ENCODE measurements around the gene NUP58. TPM values are rescaled to one million over a fixed set of nuclear protein-coding genes. Genes with fewer than 3 reads are reported as not detected.

The NUP58 gene
- total and polyA plus RNA-seq, 9 donors: 15.3 to 57.0 (median 42.9) TPM

DNA sequence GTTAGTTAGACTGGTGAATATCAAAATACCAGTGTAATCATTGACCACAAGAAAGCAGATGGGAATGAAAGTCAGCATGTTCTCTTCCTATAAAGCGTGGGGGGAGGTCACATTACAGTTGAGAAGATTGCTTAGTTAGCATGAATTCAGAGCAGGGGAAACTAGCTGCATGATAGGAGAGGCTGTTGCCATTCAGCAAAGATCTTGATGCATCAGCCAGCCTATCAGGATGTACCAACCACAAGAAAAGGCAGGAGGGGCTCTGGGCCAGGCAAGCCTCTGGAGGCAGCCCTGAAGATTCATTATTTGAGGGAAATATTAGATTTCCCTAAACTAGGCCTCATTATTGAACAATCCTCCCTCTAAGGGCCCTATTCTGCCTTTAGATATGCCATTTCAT is 9.1 kb upstream of the NUP58 start:
- no peak for TF ChIP-seq EP300 (IDR thresholded peaks at IDR 0.05)
- TF ChIP-seq, protein P1, sequence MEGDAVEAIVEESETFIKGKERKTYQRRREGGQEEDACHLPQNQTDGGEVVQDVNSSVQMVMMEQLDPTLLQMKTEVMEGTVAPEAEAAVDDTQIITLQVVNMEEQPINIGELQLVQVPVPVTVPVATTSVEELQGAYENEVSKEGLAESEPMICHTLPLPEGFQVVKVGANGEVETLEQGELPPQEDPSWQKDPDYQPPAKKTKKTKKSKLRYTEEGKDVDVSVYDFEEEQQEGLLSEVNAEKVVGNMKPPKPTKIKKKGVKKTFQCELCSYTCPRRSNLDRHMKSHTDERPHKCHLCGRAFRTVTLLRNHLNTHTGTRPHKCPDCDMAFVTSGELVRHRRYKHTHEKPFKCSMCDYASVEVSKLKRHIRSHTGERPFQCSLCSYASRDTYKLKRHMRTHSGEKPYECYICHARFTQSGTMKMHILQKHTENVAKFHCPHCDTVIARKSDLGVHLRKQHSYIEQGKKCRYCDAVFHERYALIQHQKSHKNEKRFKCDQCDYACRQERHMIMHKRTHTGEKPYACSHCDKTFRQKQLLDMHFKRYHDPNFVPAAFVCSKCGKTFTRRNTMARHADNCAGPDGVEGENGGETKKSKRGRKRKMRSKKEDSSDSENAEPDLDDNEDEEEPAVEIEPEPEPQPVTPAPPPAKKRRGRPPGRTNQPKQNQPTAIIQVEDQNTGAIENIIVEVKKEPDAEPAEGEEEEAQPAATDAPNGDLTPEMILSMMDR (IDR thresholded peaks at IDR 0.05): no peak
- no peak for TF ChIP-seq POLR2A (IDR thresholded peaks at IDR 0.05)
- no peaks in the 10 kb centered on the region for H3K27me3 ChIP-seq
- DNase-seq: no peak
- no peaks in the 10 kb centered on the region for H3K4me1 ChIP-seq (ENCODE audit: insufficient read depth)
- intact Hi-C loops (cut with DNase I): no loop called here
- WGBS, 3 donors: 13 to 24% (median 16%) methylated on average over 1 of the region's 1 CpG
- H3K4me3 ChIP-seq: no peak overlapping the region
- H3K36me3 ChIP-seq: no peaks in the 10 kb centered on the region
- no peak overlapping the region for H3K27ac ChIP-seq
- no peaks in the 10 kb centered on the region for H3K9me3 ChIP-seq

- H3K9me3 ChIP-seq: no peaks in the 10 kb centered on the region
- H3K27me3 ChIP-seq: no peaks in the 10 kb centered on the region
- H3K4me3 ChIP-seq: no peak overlapping the region
- H3K36me3 ChIP-seq: no peaks in the 10 kb centered on the region
- TF ChIP-seq EP300 (IDR thresholded peaks at IDR 0.05) (no peak), POLR2A (IDR thresholded peaks at IDR 0.05) (no peak)
- TF ChIP-seq, protein P1 (IDR thresholded peaks at IDR 0.05): no peak
- intact Hi-C loops (cut with DNase I): no loop called here
- WGBS, 3 donors: 86 to 92% (median 88%) methylated on average over 3 of the region's 3 CpGs
- H3K4me1 ChIP-seq (ENCODE audit: insufficient read depth): no peaks in the 10 kb centered on the region
- DNase-seq: no peak
- H3K27ac ChIP-seq: no peak overlapping the region
Measured at GRCh38 chr13:25295228-25295627, 6.2 kb upstream of the NUP58 start.

- Histone ChIP-seq H3K27me3 (no peaks in the 10 kb centered on the region), H3K4me1 (ENCODE audit: insufficient read depth) (no peaks in the 10 kb centered on the region), H3K4me3 (no peak overlapping the region), H3K27ac (no peak overlapping the region), H3K9me3 (no peaks in the 10 kb centered on the region), H3K36me3 (no peaks in the 10 kb centered on the region)
- TF ChIP-seq POLR2A (IDR thresholded peaks at IDR 0.05) (no peak), EP300 (IDR thresholded peaks at IDR 0.05) (no peak)
- TF ChIP-seq, protein P1 (IDR thresholded peaks at IDR 0.05): no peak
- WGBS, 3 donors: 59 to 69% (median 60%) methylated on average over 3 of the region's 3 CpGs
- no peak for DNase-seq
- intact Hi-C loops (cut with DNase I): no loop called here
Measured at GRCh38 chr13:25295701-25296100, 5.7 kb upstream of the NUP58 start.

DNA sequence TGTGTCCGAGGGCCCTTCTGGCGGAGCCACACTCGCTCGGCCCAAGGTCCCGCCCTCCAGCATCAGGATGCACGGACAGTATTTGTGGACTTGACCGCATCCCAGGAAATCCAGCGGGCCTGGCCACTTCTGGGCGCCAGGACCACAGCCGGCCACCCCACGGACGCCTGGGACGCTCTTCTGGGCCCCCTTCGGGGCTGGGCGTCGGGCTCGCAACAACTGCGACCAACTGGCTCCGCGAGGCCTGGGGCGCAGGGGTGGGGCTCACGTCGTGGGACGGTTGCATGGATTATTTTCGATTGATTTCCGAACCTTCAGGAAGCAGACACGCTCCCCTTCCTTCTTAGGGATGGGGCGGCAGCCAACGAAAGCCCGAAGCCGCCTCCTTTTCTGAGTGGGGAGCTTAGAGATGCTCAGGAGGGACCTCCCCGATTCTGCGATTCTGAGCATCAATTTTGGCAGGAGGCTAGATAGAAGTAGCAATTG is 521 bp upstream of the NUP58 start:
- Histone ChIP-seq H3K27ac (peak overlapping the region; percentile 82 to 94), H3K27me3 (no peaks in the 10 kb centered on the region), H3K4me3 (peak overlapping the region; percentile 63), H3K4me1 (ENCODE audit: insufficient read depth) (peaks cover 4% of the 10 kb centered on the region), H3K9me3 (no peaks in the 10 kb centered on the region), H3K36me3 (no peaks in the 10 kb centered on the region)
- peak; percentile 28 to 61 (median 45) for DNase-seq
- 7 to 18% (median 8%) methylated on average over 33 of the region's 33 CpGs for WGBS, 3 donors
- TF ChIP-seq EP300 (IDR thresholded peaks at IDR 0.05): no peak
- TF ChIP-seq POLR2A (IDR thresholded peaks at IDR 0.05): no peak
- TF ChIP-seq, protein P1 (IDR thresholded peaks at IDR 0.05): no peak
- intact Hi-C loops (cut with DNase I): no loop called here
